HG03095 (cell line): ENCODE results near the gene FBXO2.
"Not testable (repeated sequence)": the region's sequence is repeated elsewhere in the genome, so short reads cannot be mapped to it uniquely, and the experiment has no call there.

Experiments
- ATAC-seq: cut with Tn5 transposase; IDR thresholded peaks from one replicate; pipeline ENCODE4 v1.9.1; 2021; ENCODE audit warnings: moderate library complexity; ENCODE audit not compliant: unreplicated experiment

The FBXO2 gene

GRCh38 chr1:11653861-11654136 is 430 bp downstream of the FBXO2 start:
- ATAC-seq: no peak

- ATAC-seq: no peak
Observed at GRCh38 chr1:11653101-11653860, 948 bp downstream of the FBXO2 start.

- no peak for ATAC-seq
Observed at GRCh38 chr1:11652203-11652780, 1.9 kb downstream of the FBXO2 start.

GRCh38 chr1:11651017-11651416 is 3.2 kb downstream of the FBXO2 start:
- ATAC-seq: no peak

- no peak for ATAC-seq
Observed at GRCh38 chr1:11650331-11650991, 3.8 kb downstream of the FBXO2 start.

GRCh38 chr1:11649624-11650330 is 4.5 kb downstream of the FBXO2 start:
- no peak for ATAC-seq

GRCh38 chr1:11649237-11649623 is 5.0 kb downstream of the FBXO2 start:
- ATAC-seq: no peak

- no peak for ATAC-seq
Observed at GRCh38 chr1:11648732-11649158, 5.5 kb downstream of the FBXO2 start.

GRCh38 chr1:11648039-11648438 is 6.2 kb downstream of the FBXO2 start:
- ATAC-seq: no peak

GRCh38 chr1:11647333-11647732 is 6.9 kb downstream of the FBXO2 start:
- ATAC-seq: no peak

GRCh38 chr1:11646317-11646716 is 7.9 kb downstream of the FBXO2 start:
- no peak for ATAC-seq

- ATAC-seq: no peak
Observed at GRCh38 chr1:11645670-11646265, 8.5 kb downstream of the FBXO2 start.

- no peak for ATAC-seq
Observed at GRCh38 chr1:11645270-11645669, 9.0 kb downstream of the FBXO2 start.

- ATAC-seq: no peak
Observed at GRCh38 chr1:11643782-11644181, 10.4 kb downstream of the FBXO2 start.

GRCh38 chr1:11642418-11643017 is 11.7 kb downstream of the FBXO2 start:
- ATAC-seq: not testable (repeated sequence)

GRCh38 chr1:11641776-11642305 is 12.4 kb downstream of the FBXO2 start:
- ATAC-seq: no peak

GRCh38 chr1:11640944-11641343 is 13.3 kb downstream of the FBXO2 start:
- no peak for ATAC-seq

- ATAC-seq: no peak
Observed at GRCh38 chr1:11640101-11640500, 14.1 kb downstream of the FBXO2 start.

GRCh38 chr1:11639372-11639771 is 14.9 kb downstream of the FBXO2 start:
- no peak for ATAC-seq

- no peak for ATAC-seq
Observed at GRCh38 chr1:11638121-11638520, 16.1 kb downstream of the FBXO2 start.
